HG02759 (cell line): ENCODE results near the gene KIAA0232.
"Not testable (repeated sequence)": the region's sequence is repeated elsewhere in the genome, so short reads cannot be mapped to it uniquely, and the experiment has no call there.

Experiments
- ATAC-seq: cut with Tn5 transposase; IDR thresholded peaks from one replicate; pipeline ENCODE4 v1.9.1; 2021; ENCODE audit warnings: mild to moderate bottlenecking, moderate library complexity; ENCODE audit not compliant: unreplicated experiment

Gene KIAA0232

DNA sequence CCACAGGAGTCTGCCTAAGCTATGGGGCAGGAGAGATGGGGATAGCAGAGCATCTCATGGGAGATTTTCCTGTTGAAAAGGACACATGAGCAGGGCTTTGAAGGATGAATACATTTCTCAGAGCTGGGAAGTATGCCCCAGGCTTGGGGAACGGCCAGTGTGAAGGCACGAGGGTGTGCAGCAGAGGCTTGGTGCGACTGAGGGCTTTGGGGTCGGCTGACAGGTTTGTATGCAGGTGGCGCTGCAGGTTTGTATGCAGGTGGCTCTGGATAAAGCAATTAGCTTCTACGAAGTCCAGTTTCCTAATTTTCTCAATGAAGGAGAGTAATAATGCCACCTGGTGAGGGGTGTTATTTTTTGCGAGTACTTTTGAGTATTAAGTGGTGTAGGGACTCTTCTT is 6.8 kb upstream of the KIAA0232 start:
- ATAC-seq, result no peak

DNA sequence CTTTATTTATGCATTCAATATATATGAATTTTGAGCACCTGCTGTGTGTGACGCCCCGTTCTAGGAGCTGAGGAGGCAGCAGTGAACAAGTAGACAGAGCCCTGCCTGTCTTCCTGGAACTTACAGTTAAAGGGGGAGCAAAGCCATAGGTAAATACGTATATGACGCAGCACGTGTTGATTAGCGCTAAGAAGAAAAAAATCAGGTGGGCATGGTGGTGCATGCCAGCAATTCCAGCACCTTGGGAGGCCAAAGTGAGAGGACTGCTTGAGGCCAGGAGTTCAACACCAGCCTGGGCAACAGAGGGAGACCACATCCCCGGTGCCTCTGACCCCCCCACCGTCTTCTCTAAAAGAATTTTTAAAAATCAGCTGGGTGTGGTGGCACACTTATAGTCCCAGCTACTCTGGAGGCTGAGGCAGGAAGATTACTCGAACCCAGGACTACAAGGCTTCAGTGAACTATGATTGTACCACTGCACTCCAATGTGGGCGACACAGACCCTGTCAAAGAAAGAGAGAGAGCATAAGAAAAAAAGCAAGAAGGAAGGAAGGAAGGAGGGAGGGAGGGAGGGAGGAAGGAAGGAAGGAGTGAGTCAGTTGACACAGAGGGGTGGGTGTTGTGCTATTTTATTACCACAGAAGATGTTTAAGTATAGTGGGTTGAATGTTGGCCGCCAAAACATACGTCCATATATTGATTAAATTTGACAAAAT is 5.4 kb upstream of the KIAA0232 start:
- ATAC-seq, result no peak

DNA sequence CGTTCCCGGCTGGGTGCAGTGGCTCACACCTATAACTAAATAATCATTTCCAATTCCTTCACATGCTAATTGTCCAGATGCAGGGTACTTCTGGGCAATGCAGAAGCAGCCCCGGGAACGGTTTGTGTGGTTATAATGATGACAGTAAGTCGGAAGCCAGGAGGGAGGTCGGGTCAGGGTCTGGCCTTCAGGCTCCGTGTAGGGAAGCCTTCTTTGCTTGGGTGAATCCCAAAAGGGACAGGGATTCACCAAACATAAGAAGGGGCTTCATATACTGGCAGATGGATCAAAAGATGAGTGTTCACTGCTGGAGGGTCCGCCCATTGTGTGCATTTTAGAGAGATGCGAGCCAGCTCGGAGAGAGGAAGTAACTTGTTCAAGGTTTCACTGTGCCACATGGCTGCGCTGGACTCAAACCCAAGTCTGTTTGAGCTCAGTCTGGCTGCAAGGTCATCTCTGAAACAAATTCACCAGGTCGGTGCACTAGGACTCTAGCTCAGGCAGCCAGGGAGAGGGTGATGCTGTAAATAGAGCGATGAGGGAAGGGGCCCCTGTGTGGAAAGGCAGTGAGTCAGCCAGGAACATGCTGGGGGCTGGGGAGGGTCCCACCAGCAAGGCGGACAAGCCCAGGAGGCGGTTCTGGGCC is 4.8 kb upstream of the KIAA0232 start:
- ATAC-seq, result no peak

DNA sequence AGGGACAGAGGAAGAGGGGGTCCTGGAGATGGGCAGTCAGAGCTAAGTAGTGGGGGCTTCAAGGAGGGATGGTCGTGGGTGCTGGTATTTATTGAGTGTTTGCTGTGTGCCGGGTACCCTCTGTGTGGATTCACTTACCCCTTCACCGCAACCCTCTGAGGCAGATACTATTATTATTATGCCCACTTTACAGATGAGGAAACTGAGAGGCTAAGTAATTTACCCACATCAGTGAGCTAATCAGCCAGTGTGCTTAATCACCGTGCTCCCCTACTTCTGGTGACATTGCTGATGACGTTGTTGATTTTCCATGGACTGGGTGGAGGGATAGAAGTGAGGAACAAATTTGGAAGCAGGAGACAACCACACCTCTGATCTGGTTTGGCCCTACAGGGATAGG is 4.1 kb upstream of the KIAA0232 start:
- no peak for ATAC-seq

DNA sequence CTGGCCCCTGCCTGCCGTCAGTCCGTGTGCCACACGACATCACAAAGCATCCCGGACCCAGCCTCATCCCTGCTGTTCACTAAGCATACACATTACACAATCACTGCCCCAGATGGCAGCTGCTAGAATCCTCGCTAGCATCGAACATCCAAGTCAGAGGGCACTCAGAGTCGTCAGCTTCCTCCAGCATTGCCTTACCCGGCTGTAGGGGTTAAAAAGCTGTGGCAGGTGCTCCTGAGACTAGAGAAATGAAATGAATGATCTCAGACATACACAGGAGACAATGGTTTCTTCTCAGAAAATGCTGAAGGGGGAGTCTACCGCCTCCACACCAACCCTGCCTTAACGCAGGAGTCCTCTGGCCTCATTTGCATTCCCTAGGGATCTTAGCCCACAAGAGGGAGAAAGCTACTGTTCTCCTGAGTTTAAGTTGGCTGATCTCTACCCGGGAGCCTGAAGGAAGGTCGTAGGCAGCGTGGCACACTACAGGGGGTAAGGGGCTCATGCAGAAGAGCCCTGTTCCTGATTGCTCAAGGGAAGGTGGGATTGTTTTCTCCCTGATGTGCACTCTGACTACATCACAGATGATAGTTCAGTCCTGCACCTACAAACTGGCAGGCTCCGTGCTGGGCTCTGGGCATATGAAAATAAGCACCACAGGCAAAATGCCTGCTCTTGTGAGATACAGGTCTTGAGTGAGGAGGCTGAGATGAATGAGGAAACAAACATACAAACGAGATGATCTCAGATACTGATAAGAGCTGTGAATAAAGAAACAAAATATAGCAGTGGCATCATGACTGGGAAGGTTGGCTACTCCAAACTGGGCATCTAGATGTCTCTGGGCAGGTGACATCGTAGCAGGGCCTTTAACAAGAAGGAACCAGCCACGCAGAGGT is 2.6 kb upstream of the KIAA0232 start:
- no peak for ATAC-seq

DNA sequence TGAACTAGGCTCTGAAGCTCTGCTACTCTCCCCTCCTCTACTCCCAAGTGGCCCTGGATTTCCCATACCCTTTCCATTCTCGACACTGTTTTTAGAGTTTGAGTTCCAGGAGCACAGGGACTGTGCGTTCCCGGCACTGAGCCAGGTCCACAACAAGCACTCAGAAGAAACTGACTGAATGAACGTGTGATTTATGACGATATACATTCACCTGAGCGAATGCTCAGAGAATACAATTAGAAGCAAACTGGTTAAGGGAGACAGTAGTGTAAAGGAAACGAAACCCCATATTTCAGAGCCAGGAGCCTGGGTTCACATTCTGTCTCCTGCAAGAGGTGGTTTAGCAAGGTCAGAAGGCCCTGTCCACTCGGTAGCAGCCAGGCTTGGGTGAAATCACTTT is 1.4 kb upstream of the KIAA0232 start:
- ATAC-seq, result no peak

DNA sequence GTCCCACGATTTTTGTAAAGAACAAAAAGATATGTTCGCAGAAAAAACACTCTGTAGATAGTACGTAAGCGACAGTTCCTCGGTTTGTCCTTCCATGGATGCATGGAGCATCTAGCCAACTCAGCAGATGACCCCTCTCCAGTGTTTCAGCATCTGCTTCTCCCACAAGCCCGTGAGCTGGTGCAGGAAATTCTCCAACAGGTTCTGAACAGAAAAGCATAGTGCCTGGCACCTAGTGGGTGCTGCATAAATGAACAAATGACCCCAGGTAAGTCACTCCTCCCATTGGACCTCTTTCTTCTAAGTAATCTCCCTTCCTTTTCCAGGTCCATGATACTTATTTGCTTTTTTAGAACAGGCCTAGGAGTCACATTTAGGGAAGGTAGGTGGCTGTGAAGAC is 966 bp upstream of the KIAA0232 start:
- ATAC-seq, result no peak

DNA sequence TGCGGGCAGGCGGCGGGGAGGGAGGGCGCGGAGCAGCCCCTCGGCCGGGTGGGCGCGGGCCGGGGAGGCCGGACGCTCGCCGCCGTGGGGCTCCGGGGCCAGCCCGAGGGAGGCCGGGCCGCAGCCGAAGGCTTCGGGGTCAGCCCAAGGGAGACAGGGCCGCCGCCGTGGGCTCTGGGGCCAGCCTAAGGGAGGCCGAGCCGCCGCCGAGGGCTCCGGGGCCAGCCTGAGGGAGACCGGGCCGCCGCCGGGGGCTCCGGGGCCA is 251 bp downstream of the KIAA0232 start:
- no peak for ATAC-seq

DNA sequence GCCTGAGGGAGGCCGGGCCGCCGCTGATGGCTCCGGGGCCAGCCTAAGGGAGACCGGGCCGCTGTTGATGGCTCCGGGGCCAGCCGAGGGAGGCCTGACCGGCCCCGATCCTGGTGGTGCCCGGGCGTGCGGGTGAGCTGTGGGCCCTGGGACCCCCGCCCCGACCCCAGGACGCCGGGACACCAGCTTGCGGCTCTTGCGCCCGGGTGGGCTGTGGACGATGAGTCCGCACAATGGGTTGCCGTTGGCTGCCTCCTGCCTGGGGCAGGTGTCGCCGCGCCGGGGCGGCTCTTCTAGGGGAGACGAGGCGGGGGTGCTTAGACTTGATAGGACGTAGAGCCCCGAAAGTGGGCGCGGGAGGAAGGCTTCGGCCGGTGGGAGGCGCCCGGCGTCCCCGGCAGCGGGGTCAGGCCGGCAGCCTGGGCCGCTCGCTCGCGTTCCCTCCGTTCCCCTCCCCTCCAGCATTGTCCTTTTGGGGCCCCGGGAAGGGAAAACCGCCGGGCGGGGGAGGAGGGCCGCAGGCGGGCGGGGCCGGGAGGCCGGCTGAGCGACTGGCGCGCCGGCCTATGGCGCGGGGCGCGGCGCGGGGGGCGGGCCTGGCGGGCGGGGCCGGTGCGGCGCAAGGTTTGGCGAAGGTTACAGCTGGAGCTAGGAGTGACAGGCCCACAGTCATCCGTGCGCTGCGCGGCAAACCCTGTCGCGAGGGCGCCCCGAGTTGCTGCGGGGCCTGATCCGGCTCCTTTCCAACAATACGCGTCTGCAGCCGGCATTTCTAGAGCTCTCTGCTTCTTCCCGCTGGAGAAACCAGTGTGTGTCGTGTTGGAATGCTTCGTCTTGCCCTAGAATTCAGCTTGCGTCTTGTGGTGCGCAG is 819 bp downstream of the KIAA0232 start:
- peak; percentile 75 for ATAC-seq

DNA sequence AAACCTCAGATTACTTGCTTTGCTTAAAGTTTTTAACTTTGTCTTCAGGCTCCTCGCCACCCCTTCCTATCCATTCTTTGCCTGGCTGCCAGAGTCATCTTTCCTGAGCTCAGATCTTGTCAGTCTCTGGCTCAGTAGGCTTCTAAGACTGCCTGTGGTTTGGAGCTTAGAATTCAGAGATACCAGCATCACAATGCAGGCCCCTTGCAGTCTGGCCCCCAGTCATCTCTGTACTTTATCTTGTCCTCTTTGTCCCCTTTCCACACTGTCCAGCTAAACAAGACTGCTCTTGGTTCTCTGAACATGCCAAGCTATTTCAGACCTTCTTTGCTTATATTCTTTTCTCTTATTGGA is 3.0 kb downstream of the KIAA0232 start:
- no peak for ATAC-seq

DNA sequence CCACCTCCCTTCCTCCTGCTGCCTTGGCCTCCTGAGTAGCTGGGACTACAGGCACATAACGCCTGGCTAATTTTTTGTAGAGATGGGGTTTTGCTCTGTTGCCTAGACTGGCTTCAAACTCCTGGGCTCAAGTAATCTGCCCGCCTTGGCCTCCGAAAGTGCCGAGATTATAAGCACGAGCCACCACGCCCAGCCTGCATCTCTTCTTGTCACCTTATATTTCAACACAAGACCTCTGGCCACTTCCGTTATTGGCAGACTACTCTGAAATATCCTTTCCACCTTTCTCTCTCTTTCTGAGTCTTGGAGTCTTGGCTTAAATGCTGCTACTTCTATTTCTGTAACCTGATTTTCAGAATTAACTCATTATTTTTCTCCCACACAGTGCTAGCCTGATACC is 5.6 kb downstream of the KIAA0232 start:
- ATAC-seq, result no peak

DNA sequence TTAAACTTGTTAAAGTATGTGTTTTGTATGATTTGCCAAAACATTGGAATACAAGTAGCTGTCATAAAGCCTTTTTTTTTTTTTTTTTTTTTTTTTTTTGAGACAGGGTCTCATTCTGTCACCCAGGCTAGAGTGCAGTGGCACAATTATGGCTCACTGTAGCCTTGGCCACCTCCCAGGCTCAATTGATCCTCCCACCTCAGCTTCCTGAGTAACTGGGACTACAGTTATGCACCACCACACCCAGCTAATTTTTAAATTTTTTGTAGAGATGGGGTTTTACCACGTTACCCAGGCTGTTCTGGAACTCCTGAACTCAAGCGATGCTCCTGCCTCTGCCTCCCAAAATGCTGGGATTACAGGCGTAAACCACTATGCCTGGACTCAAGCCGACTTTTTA is 8.7 kb downstream of the KIAA0232 start:
- ATAC-seq, result not testable (repeated sequence)

DNA sequence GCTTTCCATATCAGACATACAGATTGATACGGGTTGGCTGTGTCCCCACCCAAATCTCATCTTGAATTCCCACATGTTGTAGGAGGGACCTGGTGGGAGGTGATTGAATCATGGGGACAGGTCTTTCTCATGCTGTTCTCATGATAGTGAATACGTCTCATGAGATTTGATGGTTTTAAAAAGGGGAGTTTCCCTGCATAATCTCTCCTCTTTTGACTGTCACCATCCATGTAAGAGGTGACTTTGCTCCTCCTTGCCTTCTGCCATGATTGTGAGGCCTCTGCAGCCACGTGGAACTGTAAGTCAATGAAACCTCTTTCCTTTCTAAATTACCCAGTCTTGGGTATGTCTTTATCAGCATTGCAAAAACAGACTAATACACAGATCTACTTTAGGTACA is 9.3 kb downstream of the KIAA0232 start:
- ATAC-seq, result not testable (repeated sequence)

DNA sequence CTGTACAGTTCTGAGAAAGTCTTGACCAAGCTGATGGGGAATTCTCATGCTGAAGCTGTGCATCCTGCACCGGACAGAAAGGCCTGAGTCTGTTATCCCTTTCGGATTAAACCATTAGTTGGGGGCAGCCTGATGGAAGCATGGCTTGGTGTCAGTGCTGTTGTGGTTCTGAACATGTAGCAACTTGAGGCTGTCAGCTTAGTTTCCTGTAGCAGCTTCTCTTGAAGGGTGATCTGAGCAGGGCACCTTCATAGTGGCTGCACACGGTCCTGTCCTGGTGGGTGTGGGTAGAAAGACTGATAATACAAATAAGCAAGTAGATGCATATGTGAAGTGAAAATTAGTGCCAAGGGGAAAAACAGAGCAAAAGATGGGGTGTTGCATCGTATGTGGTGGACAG is 11.7 kb downstream of the KIAA0232 start:
- no peak for ATAC-seq

DNA sequence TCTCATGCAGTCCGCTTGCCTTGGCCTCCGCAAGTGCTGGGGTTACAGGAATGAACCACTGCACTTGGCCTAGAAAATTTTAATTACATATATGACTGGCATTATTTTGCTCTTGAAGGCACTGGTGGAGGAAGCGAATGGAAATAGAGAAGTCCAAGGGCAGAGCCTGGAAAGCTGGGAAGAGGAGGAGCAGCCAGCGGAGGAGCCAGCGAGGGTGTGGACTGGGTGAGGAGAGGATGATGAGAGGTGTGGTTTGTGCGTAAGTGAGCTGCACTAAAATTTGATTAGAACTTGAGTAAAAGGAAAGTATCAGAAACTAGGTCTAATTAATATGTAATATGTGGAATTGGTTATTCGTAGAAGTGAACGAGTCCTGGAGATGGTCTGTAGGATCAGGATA is 13.3 kb downstream of the KIAA0232 start:
- ATAC-seq, result no peak

DNA sequence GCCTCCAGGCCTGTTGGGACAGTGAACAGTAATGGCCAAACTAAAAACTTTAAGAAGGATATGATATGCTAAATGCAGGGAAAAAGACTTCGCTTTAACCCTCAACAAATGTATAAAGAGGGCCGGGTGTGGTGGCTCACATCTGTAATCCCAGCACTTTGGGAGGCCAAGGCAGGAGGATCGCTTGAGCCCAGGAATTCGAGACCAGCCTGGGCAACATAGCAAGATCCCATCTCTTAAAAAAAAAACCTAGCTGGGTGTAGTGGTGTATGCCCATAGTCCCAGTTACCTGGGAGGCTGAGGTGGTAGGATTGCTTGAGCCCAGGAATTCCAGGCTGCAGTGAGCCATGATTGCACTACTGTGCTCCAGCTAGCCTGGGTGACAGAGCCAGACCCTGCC is 14.8 kb downstream of the KIAA0232 start:
- ATAC-seq, result not testable (repeated sequence)

DNA sequence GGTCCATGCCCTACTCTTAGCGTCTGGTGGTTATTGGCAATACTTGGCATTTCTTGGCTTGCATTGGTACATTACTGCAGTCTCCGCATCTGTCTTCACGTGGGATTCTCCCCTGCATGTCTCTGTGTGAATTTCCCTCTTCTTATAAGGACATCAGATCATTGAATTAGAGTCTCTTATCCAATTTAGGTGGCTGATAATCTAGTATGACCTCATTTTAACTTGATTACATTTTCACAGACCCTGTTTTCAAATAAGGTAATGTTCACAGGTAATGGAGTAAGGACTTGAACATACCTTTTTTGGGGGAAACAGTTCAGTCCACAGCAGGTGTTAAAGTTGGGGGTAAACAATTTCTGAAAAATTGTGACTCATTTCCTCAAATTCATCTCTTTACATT is 16.6 kb downstream of the KIAA0232 start:
- ATAC-seq, result no peak

DNA sequence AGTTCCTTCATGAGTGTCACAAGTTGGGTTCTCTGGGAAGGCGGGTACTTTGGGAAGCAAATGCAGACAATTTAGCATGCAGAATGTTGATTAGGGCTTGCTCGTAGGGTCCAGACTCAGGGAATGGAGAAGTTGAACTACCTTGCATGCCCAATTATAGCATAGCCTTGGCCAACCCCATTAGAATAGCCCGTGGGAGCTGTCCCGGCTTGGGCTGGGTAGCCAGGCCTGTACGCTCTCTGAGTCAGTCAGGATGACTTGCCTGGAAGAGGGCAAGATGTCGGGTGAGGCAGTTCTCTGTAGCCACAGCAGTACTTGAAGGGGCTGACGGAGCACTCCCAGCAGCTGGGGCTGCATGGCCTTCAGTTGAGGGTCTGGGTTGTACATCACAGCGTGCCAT is 19.5 kb downstream of the KIAA0232 start:
- ATAC-seq, result no peak

DNA sequence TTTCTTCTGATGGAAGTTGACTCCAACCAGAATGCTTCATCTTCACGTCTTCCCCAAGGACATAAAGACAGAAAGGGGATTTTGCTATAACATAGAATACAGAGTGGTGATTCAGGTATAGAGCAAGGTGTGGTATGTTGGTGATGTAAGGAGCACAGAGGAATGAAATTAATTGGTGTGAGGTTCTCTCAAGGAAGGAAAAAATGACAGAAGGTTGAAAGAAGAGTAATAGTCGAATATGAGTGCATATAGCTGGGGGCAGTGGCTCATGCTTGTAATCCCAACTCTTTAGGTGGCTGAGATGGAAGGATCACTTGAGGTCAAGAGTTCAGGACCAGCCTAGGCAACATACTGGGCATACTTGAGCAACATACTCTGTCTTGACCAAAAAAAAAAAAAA is 20.1 kb downstream of the KIAA0232 start:
- no peak for ATAC-seq

DNA sequence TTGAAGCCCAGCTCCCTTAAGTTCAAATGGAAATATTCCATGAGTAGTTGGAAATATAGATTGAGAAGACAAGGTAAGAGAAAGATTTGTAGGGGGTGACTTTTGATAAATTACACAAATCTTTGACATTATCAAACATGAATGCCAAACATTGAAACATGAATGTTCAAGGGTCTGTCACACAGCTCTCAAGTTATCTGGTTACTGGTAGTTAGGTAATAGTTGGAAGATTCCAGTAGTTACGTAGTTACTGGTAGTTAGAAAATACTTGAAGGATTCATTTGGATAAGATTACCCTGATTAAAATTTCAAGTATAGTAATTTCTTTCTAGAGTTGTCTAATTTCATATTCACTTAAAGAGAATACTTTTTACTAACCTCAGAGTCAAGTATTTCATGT is 20.7 kb downstream of the KIAA0232 start:
- ATAC-seq, result no peak

DNA sequence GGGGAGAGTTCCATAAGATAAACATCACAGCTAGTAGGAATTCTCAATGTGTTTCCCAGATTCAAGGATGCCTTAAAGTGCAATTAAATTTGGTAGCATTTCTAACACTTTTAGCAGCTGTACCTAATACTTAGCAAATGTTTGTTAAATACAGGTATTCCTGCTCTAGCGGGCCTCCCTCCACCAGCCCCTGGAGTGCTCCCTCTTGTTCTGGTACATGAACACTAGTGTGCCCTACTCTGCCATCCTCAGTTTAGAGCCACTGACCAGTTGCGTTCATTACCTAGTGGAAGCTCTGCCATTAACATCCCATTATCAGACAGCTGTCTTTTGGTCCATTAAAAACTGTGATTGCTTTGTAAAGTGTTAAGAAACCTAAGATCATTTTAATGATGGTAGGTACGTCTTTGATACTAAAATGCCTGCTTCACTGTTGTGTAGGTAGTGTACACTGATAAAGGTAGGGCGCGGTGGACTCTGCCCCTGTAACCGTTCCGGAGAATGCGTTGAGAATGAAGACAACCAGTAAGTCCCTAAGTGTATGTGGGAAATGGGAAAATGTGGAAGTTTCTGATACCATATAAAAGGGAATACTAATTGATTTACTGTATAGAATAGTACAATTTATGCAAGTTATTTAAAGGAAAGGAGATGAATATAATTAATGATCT is 21.7 kb downstream of the KIAA0232 start:
- ATAC-seq, result no peak
